WTC11 (cell line): Measurements from ENCODE around the gene CEP250. TPM values are rescaled to one million over a fixed set of nuclear protein-coding genes. Genes with fewer than 3 reads are reported as not detected.
"Not testable (repeated sequence)": the region's sequence is repeated elsewhere in the genome, so short reads cannot be mapped to it uniquely, and the experiment has no call there.

Experiments used
- ATAC-seq: fragments of 200-7000 bp; cut with Tn5 transposase; 2 replicates; pipeline ENCODE4 v1.10.0; 2021; ENCODE audit warnings: mild to moderate bottlenecking, moderate library complexity
- CTCF ChIA-PET: fragments of 300-600 bp; sonication (Branson Sonifier 250); formaldehyde crosslinking; loops from one replicate; lab custom pipeline; 2021; ENCODE audit warnings: antibody characterized with exemption; lab: Charles Lee
- POLR2A ChIA-PET: fragments of 350-600 bp; sonication (Branson Sonifier 250); formaldehyde crosslinking; loops from one replicate; lab custom pipeline; 2021; ENCODE audit warnings: antibody characterized with exemption; lab: Charles Lee
- DNase-seq: peaks from one replicate; pipeline ENCODE4 v3.0.0; 2021; ENCODE audit warnings: low spot score
- H3K27ac Mint-ChIP-seq: 2 replicates; pipeline ENCODE4 v1.8.0; 2021; ENCODE audit warnings: mixed read lengths
- H3K27me3 Mint-ChIP-seq: 2 replicates; pipeline ENCODE4 v1.8.0; 2021; ENCODE audit warnings: low read depth, mild to moderate bottlenecking, moderate library complexity, mixed read lengths
- H3K36me3 Mint-ChIP-seq: 2 replicates; pipeline ENCODE4 v1.8.0; 2021; ENCODE audit warnings: mixed read lengths
- H3K4me1 Mint-ChIP-seq: 2 replicates; pipeline ENCODE4 v1.8.0; 2022; ENCODE audit warnings: mixed read lengths
- H3K4me3 Mint-ChIP-seq: 2 replicates; pipeline ENCODE4 v1.8.0; 2021; ENCODE audit warnings: mild to moderate bottlenecking, moderate library complexity, mixed read lengths
- H3K9me3 Mint-ChIP-seq: 2 replicates; pipeline ENCODE4 v1.8.0; 2021; ENCODE audit warnings: mixed read lengths
- ATF1 ChIP-seq: sonication (generic); formaldehyde crosslinking; IDR thresholded peaks from 2 replicates; pipeline ENCODE4 v1.8.1; 2023; ENCODE audit warnings: mild to moderate bottlenecking, moderate library complexity, missing genetic modification reagents
- ELF4 ChIP-seq: sonication (generic); formaldehyde crosslinking; IDR thresholded peaks from 2 replicates; pipeline ENCODE4 v1.8.1; 2022; ENCODE audit warnings: low read depth, mild to moderate bottlenecking, moderate library complexity, missing genetic modification reagents
- GABPB1 ChIP-seq: sonication (generic); formaldehyde crosslinking; IDR thresholded peaks from 2 replicates; pipeline ENCODE4 v1.8.1; 2023; ENCODE audit warnings: mild to moderate bottlenecking, missing genetic modification reagents
- GTF2I ChIP-seq: fragments of 250-450 bp; sonication (Bioruptor Pico); conservative IDR thresholded peaks from 2 replicates; pipeline ENCODE4 v1.4.0; 2021; ENCODE audit warnings: mild to moderate bottlenecking
- MXD4 ChIP-seq: fragments of 250-450 bp; sonication (Bioruptor Pico); IDR thresholded peaks from 2 replicates; pipeline ENCODE4 v1.8.0; 2021; ENCODE audit warnings: mild to moderate bottlenecking, moderate library complexity, borderline replicate concordance
- OVOL2 ChIP-seq: fragments of 250-450 bp; sonication (Bioruptor Pico); IDR thresholded peaks from 2 replicates; pipeline ENCODE4 v1.9.0; 2021; ENCODE audit warnings: mild to moderate bottlenecking, borderline replicate concordance
- RORB ChIP-seq: fragments of 250-450 bp; sonication (Bioruptor Pico); IDR thresholded peaks from 2 replicates; pipeline ENCODE4 v1.9.0; 2021; ENCODE audit warnings: mild to moderate bottlenecking
- ZNF121 ChIP-seq: sonication (generic); formaldehyde crosslinking; IDR thresholded peaks from 2 replicates; pipeline ENCODE4 v1.8.0; 2023; ENCODE audit warnings: missing genetic modification reagents
- ZNF138 ChIP-seq: sonication (generic); formaldehyde crosslinking; conservative IDR thresholded peaks from 2 replicates; pipeline ENCODE4 v1.8.1; 2022; ENCODE audit warnings: mild to moderate bottlenecking, moderate library complexity, missing genetic modification reagents
- ZNF219 ChIP-seq: sonication (generic); formaldehyde crosslinking; IDR thresholded peaks from 2 replicates; pipeline ENCODE4 v1.8.0; 2023; ENCODE audit warnings: missing genetic modification reagents, mild to moderate bottlenecking, borderline replicate concordance
- ZNF671 ChIP-seq: fragments of 250-450 bp; sonication (Bioruptor Pico); IDR thresholded peaks from 2 replicates; pipeline ENCODE4 v1.8.0; 2021; ENCODE audit warnings: mild to moderate bottlenecking
- total RNA-seq: library from RNA; stranded (reverse); gene quantifications from 3 replicates; pipeline ENCODE4 v1.2.3, GENCODE V29; 2021
- TF ChIP-seq, protein P1 (sequence below): sonication (generic); formaldehyde crosslinking; IDR thresholded peaks from 2 replicates; pipeline ENCODE4 v1.8.0; 2022; ENCODE audit warnings: missing genetic modification reagents
- TF ChIP-seq, protein P2 (sequence below): fragments of 200-600 bp; IDR thresholded peaks from 2 replicates; pipeline ENCODE4 v1.8.0; 2022; ENCODE audit warnings: antibody characterized with exemption
- TF ChIP-seq, protein P3 (sequence below): fragments of 250-450 bp; sonication (Bioruptor Pico); IDR thresholded peaks from 2 replicates; pipeline ENCODE4 v1.9.0; 2021; ENCODE audit warnings: mild to moderate bottlenecking
- TF ChIP-seq, protein P4 (sequence below): sonication (generic); formaldehyde crosslinking; IDR thresholded peaks from 2 replicates; pipeline ENCODE4 v1.8.1; 2023; ENCODE audit warnings: mild to moderate bottlenecking, missing genetic modification reagents, moderate library complexity

CEP250 gene
- total RNA-seq, 1 experiment from 2014 or later: 63.1 TPM

DNA sequence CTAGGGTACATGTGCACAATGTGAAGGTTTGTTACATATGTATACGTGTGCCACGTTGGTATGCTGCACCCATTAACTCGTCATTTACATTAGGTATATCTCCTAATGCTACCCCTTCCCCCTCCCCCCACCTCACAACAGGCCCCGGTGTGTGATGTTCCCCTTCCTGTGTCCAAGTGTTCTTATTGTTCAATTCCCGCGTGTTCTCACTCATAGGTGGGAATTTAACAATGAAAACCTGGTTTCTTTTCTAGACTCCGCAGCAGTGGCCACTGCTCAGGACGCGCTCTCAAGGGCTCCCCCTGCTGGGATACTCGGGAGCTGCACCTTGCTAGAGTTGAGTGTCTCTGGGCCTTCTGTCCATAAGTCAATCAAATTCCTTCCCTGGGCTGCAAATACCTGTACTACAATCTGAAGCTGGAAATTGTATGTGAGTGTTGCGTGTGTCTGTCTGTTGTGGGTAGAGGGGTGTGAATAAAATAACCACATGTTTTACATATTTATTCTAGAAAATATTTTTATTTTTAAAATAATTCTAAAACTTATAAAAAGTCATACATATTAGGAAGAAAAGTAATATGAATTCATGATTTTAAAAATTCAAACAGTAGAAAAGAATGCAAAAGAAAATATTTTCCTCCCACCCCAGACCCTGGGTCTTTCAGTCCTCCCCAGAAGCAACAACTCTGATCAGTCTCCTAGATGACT lies 8.2 kb upstream of the CEP250 start:
- ATAC-seq: peak; percentile 88
- CTCF ChIA-PET: interaction anchor here (0.6 to 4.0 kb wide), 36 partner anchors 8 to 638 kb away, joined by 3 to 36 read pairs (median 5); partner anchors contain the start of genes CEP250, EDEM2 and GDF5
- peaks cover 12% of the 10 kb centered on the region for H3K4me1 Mint-ChIP-seq
- peak overlapping the region; percentile 80 for H3K4me3 Mint-ChIP-seq
- H3K27me3 Mint-ChIP-seq: no peaks in the 10 kb centered on the region
- 0 out of 2 replicates have a peak, but pooled peaks cover 1% of the 10 kb centered on the region for H3K36me3 Mint-ChIP-seq
- no peak overlapping the region for H3K27ac Mint-ChIP-seq
- no peaks in the 10 kb centered on the region for H3K9me3 Mint-ChIP-seq
- POLR2A ChIA-PET: interaction anchor here (0.6 kb wide), 2 partner anchors 9 to 11 kb away, joined by 3 read pairs; partner anchors contain the start of gene CEP250
- TF ChIP-seq, protein P1, sequence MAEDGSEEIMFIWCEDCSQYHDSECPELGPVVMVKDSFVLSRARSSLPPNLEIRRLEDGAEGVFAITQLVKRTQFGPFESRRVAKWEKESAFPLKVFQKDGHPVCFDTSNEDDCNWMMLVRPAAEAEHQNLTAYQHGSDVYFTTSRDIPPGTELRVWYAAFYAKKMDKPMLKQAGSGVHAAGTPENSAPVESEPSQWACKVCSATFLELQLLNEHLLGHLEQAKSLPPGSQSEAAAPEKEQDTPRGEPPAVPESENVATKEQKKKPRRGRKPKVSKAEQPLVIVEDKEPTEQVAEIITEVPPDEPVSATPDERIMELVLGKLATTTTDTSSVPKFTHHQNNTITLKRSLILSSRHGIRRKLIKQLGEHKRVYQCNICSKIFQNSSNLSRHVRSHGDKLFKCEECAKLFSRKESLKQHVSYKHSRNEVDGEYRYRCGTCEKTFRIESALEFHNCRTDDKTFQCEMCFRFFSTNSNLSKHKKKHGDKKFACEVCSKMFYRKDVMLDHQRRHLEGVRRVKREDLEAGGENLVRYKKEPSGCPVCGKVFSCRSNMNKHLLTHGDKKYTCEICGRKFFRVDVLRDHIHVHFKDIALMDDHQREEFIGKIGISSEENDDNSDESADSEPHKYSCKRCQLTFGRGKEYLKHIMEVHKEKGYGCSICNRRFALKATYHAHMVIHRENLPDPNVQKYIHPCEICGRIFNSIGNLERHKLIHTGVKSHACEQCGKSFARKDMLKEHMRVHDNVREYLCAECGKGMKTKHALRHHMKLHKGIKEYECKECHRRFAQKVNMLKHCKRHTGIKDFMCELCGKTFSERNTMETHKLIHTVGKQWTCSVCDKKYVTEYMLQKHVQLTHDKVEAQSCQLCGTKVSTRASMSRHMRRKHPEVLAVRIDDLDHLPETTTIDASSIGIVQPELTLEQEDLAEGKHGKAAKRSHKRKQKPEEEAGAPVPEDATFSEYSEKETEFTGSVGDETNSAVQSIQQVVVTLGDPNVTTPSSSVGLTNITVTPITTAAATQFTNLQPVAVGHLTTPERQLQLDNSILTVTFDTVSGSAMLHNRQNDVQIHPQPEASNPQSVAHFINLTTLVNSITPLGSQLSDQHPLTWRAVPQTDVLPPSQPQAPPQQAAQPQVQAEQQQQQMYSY (CRISPR knock-in tag): no peak
- TF ChIP-seq OVOL2: no peak
- TF ChIP-seq, protein P2, sequence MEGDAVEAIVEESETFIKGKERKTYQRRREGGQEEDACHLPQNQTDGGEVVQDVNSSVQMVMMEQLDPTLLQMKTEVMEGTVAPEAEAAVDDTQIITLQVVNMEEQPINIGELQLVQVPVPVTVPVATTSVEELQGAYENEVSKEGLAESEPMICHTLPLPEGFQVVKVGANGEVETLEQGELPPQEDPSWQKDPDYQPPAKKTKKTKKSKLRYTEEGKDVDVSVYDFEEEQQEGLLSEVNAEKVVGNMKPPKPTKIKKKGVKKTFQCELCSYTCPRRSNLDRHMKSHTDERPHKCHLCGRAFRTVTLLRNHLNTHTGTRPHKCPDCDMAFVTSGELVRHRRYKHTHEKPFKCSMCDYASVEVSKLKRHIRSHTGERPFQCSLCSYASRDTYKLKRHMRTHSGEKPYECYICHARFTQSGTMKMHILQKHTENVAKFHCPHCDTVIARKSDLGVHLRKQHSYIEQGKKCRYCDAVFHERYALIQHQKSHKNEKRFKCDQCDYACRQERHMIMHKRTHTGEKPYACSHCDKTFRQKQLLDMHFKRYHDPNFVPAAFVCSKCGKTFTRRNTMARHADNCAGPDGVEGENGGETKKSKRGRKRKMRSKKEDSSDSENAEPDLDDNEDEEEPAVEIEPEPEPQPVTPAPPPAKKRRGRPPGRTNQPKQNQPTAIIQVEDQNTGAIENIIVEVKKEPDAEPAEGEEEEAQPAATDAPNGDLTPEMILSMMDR: peak; percentile 95
- TF ChIP-seq, all 79 proteins: peak for 1
- peak; percentile 96 for DNase-seq

DNA sequence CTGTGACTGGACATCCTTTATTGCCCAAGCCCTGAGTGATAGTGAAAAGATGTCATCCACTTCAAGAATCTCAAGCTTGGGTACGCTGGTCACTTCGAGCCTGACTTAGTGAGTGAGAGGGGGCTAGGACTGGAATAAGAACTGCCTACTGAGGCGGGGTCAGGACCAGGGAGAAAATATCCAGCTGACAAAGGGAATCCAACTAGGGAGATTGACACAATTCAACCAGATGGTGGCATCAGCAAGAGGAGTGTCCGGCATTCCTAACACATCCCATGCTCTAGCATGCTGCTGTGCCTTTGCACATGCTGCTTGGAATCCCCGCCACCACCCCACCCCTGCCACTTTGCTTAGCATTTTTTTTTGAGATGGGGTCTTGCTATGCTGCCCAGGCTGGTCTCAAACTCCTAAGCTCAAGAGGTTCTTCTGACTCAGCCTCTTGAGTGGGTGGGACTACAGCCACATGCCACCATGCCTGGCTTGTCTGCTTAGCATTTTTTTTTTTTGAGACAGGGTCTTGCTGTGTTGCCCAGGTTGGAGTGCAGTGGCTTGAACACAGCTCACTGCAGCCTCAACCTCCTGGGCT lies 6.5 kb upstream of the CEP250 start:
- no peak overlapping the region for H3K27ac Mint-ChIP-seq

DNA sequence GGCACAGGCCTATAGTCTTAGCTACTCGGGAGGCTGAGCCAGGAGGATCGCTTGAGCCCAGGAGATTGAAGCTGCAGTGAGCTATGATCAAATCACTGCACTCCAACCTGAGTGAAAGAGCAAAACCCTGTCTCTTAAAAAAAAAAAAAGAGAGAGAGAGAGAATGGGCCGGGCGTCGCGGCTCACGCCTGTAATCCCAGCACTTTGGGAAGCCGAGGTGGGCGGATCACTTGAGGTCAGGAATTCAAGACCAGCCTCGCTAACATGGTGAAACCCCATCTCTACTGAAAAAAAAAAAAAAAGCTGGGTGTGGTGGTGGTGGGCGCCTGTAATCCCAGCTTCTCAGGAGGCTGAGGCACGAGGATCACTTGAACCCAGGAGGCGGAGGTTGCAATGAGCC lies 5.5 kb upstream of the CEP250 start:
- POLR2A ChIA-PET: not testable (repeated sequence)

More for the DNA sequence above, 6.5 kb upstream of the CEP250 start:
- Mint-ChIP-seq H3K27me3 (no peaks in the 10 kb centered on the region), H3K36me3 (peaks cover 6% of the 10 kb centered on the region; the same call in 1 of the 2 replicates), H3K4me3 (no peak overlapping the region), H3K9me3 (no peaks in the 10 kb centered on the region), H3K4me1 (peaks cover 18% of the 10 kb centered on the region)
- ATAC-seq (no peak), DNase-seq (no peak)
- TF ChIP-seq MXD4 (CRISPR knock-in tag) (no peak), GABPB1 (peak; percentile 45; the same call in 1 of the 2 replicates), ZNF138 (CRISPR knock-in tag) (no peak), ZNF219 (CRISPR knock-in tag) (no peak), ELF4 (no peak), RORB (CRISPR knock-in tag) (no peak), ZNF121 (peak; percentile 98), ZNF671 (CRISPR knock-in tag) (no peak), GTF2I (CRISPR knock-in tag) (no peak), ATF1 (CRISPR knock-in tag) (no peak)
- TF ChIP-seq, protein P3, sequence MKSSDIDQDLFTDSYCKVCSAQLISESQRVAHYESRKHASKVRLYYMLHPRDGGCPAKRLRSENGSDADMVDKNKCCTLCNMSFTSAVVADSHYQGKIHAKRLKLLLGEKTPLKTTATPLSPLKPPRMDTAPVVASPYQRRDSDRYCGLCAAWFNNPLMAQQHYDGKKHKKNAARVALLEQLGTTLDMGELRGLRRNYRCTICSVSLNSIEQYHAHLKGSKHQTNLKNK (CRISPR knock-in tag): no peak
- TF ChIP-seq, protein P1 (CRISPR knock-in tag): no peak
- TF ChIP-seq, protein P4, sequence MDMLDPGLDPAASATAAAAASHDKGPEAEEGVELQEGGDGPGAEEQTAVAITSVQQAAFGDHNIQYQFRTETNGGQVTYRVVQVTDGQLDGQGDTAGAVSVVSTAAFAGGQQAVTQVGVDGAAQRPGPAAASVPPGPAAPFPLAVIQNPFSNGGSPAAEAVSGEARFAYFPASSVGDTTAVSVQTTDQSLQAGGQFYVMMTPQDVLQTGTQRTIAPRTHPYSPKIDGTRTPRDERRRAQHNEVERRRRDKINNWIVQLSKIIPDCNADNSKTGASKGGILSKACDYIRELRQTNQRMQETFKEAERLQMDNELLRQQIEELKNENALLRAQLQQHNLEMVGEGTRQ (CRISPR knock-in tag): no peak
- ChIA-PET POLR2A (interaction anchor here (0.6 kb wide), 1 partner anchor 120 kb away, joined by 3 read pairs; no protein-coding TSS in a partner anchor), CTCF (interaction anchor here (0.7 to 4.0 kb wide), 8 partner anchors 8 to 319 kb away, joined by 3 to 36 read pairs (median 22); partner anchors contain the start of gene GDF5)

More for the DNA sequence above, 5.5 kb upstream of the CEP250 start:
- not testable (repeated sequence) for H3K4me3 Mint-ChIP-seq, H3K36me3 Mint-ChIP-seq, H3K27ac Mint-ChIP-seq, DNase-seq, H3K27me3 Mint-ChIP-seq, H3K9me3 Mint-ChIP-seq, ATAC-seq
- peaks cover 18% of the 10 kb centered on the region for H3K4me1 Mint-ChIP-seq
- CTCF ChIA-PET: interaction anchor here (1.5 to 3.5 kb wide), 2 partner anchors 10 to 121 kb away, joined by 8 to 22 read pairs; no protein-coding TSS in a partner anchor
